ENCODE results near the gene UBE2R2. TPM values are rescaled to one million over a fixed set of nuclear protein-coding genes. Genes with fewer than 3 reads are reported as not detected.

UBE2R2 gene
- total RNA-seq, 1 experiment from 2014 or later = 52.1 TPM

GRCh38 chr9:33818167-33818846 is 1.3 kb downstream of the UBE2R2 start:
- Histone ChIP-seq H3K56ac (ENCODE audit: insufficient read length, low read depth, low read length) (peak overlapping the region; percentile 86), H2AK5ac (ENCODE audit: insufficient read length, low read length) (no peak overlapping the region), H3K14ac (ENCODE audit: insufficient read depth, low read length) (peak overlapping the region; percentile 98; the same call in 1 of the 2 replicates), H3K18ac (ENCODE audit: insufficient read length, low read depth, low read length) (no peak overlapping the region), H2BK20ac (ENCODE audit: low read depth, low read length, poor library complexity, severe bottlenecking) (no peak overlapping the region), H3T11ph (ENCODE audit: low read length) (no peak overlapping the region), H2BK5ac (ENCODE audit: insufficient read length, low read length) (no peak overlapping the region), H3K9me3 (ENCODE audit: control insufficient read depth, low read depth, low read length) (no peaks in the 10 kb centered on the region), H2BK120ac (ENCODE audit: low read depth, low read length, poor library complexity, severe bottlenecking) (no peak overlapping the region), H2BK12ac (ENCODE audit: insufficient read length, low read depth, low read length) (no peak overlapping the region), H2BK15ac (ENCODE audit: low read depth, low read length) (no peak overlapping the region), H4K20me1 (ENCODE audit: control insufficient read depth, insufficient read depth, insufficient read length) (no peaks in the 10 kb centered on the region), H3K23ac (ENCODE audit: insufficient read length, low read depth, low read length) (no peak overlapping the region), H3K4me2 (ENCODE audit: insufficient read depth, insufficient read length, low read length) (peak overlapping the region; percentile 92), H4K5ac (ENCODE audit: insufficient read length, low read depth, low read length) (peak overlapping the region; percentile 50), H3K27me3 (ENCODE audit: insufficient read depth, low read length) (no peaks in the 10 kb centered on the region), H3K27ac (ENCODE audit: insufficient read length, low read depth, low read length) (peak overlapping the region; percentile 76), H4K8ac (replicated peaks; ENCODE audit: insufficient read length, low read depth, low read length) (no peak overlapping the region), H3K79me1 (ENCODE audit: insufficient read depth, low read depth, low read length, poor library complexity, severe bottlenecking) (no peaks in the 10 kb centered on the region), H2AFZ (ENCODE audit: low read length) (no peak overlapping the region), H3K9ac (ENCODE audit: extremely low read depth, insufficient read length, low read length) (peak overlapping the region; percentile 93), H3K4me1 (ENCODE audit: insufficient read depth, low read length) (no peaks in the 10 kb centered on the region; the same call in 1 of the 2 replicates), H3K79me2 (ENCODE audit: insufficient read depth, low read length) (peaks cover 24% of the 10 kb centered on the region; the same call in 1 of the 2 replicates), H3K4ac (ENCODE audit: low read depth, low read length) (no peak overlapping the region), H3K23me2 (ENCODE audit: insufficient read length, low read depth, low read length, poor library complexity, severe bottlenecking) (peaks cover 8% of the 10 kb centered on the region), H4K91ac (ENCODE audit: insufficient read length, low read depth, low read length) (no peak overlapping the region)
- WGBS (ENCODE audit: extremely low coverage, insufficient read length, low lambda C conversion rate) = no CpG with 5 or more reads among the region's 18 CpGs
- Mint-ChIP-seq H3K9me3 (no peaks in the 10 kb centered on the region; a peak in 1 of 5 replicates), H3K27ac (peak overlapping the region; percentile 77 to 97 (median 89)), H3K36me3 (ENCODE audit: insufficient read depth in 1 of 3, low read depth in 3 of 3) (peaks cover 0 to 8% (median 0%) of the 10 kb centered on the region in 3 experiments; a peak in 3 of 7 replicates), H3K4me1 (peaks cover 29 to 36% of the 10 kb centered on the region in 2 experiments), H3K27me3 (ENCODE audit: low read depth) (no peaks in the 10 kb centered on the region; the same call in 1 of the 2 replicates), H3K4me3 (peak overlapping the region; percentile 81 to 89)
- TF ChIP-seq CTCF (conservative IDR thresholded peaks at IDR 0.05) = no peak
- DNase-seq = no peak
